Measurements from ENCODE around the gene TMEM106C. TPM values are rescaled to one million over a fixed set of nuclear protein-coding genes. Genes with fewer than 3 reads are reported as not detected.

The TMEM106C gene
- total RNA-seq, 1 donor from 2014 or later, result 76.1 TPM

GRCh38 chr12:47931187-47931586 is 32.2 kb upstream of the TMEM106C start:
- H3K4me3 Mint-ChIP-seq (ENCODE audit: low read depth), result no peak overlapping the region
- no peaks in the 10 kb centered on the region for H3K9me3 Mint-ChIP-seq (ENCODE audit: low read depth)
- no peak overlapping the region for H3K27ac Mint-ChIP-seq
- H3K36me3 Mint-ChIP-seq (ENCODE audit: insufficient read depth), result no peaks in the 10 kb centered on the region
- H3K4me1 Mint-ChIP-seq (ENCODE audit: low read depth), result no peaks in the 10 kb centered on the region
- H3K27me3 Mint-ChIP-seq, result peaks cover 24% of the 10 kb centered on the region
- no peak for DNase-seq (ENCODE audit: low spot score, unreplicated experiment)
- no peak for TF ChIP-seq CTCF (IDR thresholded peaks at IDR 0.05; ENCODE audit: unreplicated experiment)

GRCh38 chr12:47935184-47935583 is 28.2 kb upstream of the TMEM106C start:
- no peak for TF ChIP-seq CTCF (IDR thresholded peaks at IDR 0.05; ENCODE audit: unreplicated experiment)
- H3K9me3 Mint-ChIP-seq (ENCODE audit: low read depth), result no peaks in the 10 kb centered on the region
- no peak for DNase-seq (ENCODE audit: low spot score, unreplicated experiment)

DNA sequence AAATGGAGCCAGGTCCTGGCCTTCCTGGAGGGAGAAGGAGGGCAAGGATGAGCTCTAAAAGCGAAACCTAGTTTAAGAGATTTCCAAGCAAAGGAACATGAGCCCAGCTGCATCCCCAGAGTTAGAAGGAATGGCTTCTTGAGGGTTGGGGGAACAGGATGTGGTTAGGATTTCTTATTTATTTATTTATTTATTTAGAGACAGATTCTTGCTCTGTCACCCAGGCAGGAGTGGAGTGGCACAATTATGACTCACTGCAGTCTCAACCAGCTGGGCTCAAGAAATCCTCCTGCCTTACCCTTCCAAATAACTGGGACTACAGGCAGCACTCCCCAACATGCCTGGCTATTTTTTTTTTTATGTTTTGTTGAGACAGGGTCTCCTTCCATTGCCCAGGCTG is 25.3 kb upstream of the TMEM106C start:
- Mint-ChIP-seq H3K27ac (no peak overlapping the region), H3K27me3 (peaks cover 29% of the 10 kb centered on the region), H3K36me3 (ENCODE audit: insufficient read depth) (no peaks in the 10 kb centered on the region), H3K4me3 (ENCODE audit: low read depth) (no peak overlapping the region), H3K9me3 (ENCODE audit: low read depth) (no peaks in the 10 kb centered on the region), H3K4me1 (ENCODE audit: low read depth) (peaks cover 1% of the 10 kb centered on the region)
- no peak for TF ChIP-seq CTCF (IDR thresholded peaks at IDR 0.05; ENCODE audit: unreplicated experiment)
- DNase-seq (ENCODE audit: low spot score, unreplicated experiment), result no peak

More at GRCh38 chr12:47935184-47935583, 28.2 kb upstream of the TMEM106C start:
- Mint-ChIP-seq H3K4me1 (ENCODE audit: low read depth) (no peaks in the 10 kb centered on the region), H3K36me3 (ENCODE audit: insufficient read depth) (no peaks in the 10 kb centered on the region), H3K27me3 (peaks cover 35% of the 10 kb centered on the region), H3K4me3 (ENCODE audit: low read depth) (no peak overlapping the region), H3K27ac (no peak overlapping the region)

DNA sequence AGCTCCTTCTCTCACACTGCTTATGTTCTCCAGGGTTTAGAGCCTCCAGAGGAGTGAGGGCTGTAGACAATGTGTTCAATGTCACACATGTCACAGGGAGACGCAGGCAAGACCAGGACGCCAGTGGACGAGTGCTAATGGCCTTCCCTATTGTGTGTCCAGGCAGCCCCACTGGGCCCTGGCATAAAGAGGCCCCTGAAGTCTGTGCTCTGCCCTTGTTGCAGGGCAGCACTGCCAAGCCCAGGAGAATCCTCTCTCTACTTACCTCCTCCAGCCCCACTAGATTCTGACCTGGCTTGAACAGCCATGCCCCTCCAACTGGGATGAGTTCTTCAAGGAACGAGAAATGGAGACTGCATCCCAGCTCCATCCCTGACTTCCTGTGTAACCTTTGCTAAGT is 24.8 kb upstream of the TMEM106C start:
- Mint-ChIP-seq H3K36me3 (ENCODE audit: insufficient read depth) (no peaks in the 10 kb centered on the region), H3K4me3 (ENCODE audit: low read depth) (no peak overlapping the region), H3K27me3 (peaks cover 33% of the 10 kb centered on the region), H3K4me1 (ENCODE audit: low read depth) (peaks cover 1% of the 10 kb centered on the region), H3K9me3 (ENCODE audit: low read depth) (no peaks in the 10 kb centered on the region), H3K27ac (no peak overlapping the region)
- DNase-seq (ENCODE audit: low spot score, unreplicated experiment), result no peak
- TF ChIP-seq CTCF (IDR thresholded peaks at IDR 0.05; ENCODE audit: unreplicated experiment), result no peak

DNA sequence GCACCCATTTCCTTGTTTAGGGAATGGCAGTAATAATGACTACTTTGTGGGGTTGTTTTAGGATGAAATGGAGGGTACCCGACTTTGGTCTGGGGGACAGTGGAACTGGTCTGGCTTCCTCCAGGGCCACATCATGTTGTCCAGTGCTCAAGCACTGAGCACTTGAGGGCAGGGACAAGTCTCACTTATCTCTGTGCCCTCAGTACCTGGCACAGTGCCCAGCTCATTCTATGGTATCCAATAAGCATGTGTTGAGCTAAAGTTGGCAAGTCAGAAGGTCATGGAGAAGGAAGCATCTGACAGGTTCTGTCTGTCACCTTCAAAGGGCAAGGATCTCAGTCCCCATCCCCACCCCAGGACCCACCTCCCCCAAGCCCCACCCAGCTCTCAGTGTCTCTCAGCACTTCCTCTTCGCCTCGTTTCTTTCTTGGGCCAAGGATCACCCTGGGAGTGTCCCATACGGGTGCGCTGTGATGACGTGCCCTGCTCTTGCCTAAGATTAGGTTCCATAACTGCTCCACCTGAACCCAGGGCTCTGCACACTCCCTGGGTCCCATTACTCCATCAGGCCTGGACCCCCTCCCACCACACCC is 24.3 kb upstream of the TMEM106C start:
- H3K36me3 Mint-ChIP-seq (ENCODE audit: insufficient read depth), result no peaks in the 10 kb centered on the region
- peaks cover 1% of the 10 kb centered on the region for H3K4me1 Mint-ChIP-seq (ENCODE audit: low read depth)
- TF ChIP-seq CTCF (IDR thresholded peaks at IDR 0.05; ENCODE audit: unreplicated experiment), result no peak
- H3K27me3 Mint-ChIP-seq, result peaks cover 34% of the 10 kb centered on the region
- no peak for DNase-seq (ENCODE audit: low spot score, unreplicated experiment)
- H3K9me3 Mint-ChIP-seq (ENCODE audit: low read depth), result no peaks in the 10 kb centered on the region
- no peak overlapping the region for H3K4me3 Mint-ChIP-seq (ENCODE audit: low read depth)
- no peak overlapping the region for H3K27ac Mint-ChIP-seq
